ENCODE results near the gene AMPD3.
A peak's percentile ranks its signal among the peaks of the same experiment; 100 is the strongest.
"Not testable (repeated sequence)": the region's sequence is repeated elsewhere in the genome, so short reads cannot be mapped to it uniquely, and the experiment has no call there.

Gene AMPD3

GRCh38 chr11:10454878-10455631, at the start of gene AMPD3:
TSS of gene AMPD3 (plus strand) at chr11:10455264. CDS start at chr11:10461520, 6,256 bp downstream.
- DNase-seq: no peak

GRCh38 chr11:10405865-10406592, 49.0 kb upstream of the AMPD3 start:
- peak; percentile 60 for DNase-seq

GRCh38 chr11:10407055-10407454, 48.0 kb upstream of the AMPD3 start:
- no peak for DNase-seq

- DNase-seq: no peak
Measured at GRCh38 chr11:10407749-10408685, 47.0 kb upstream of the AMPD3 start.

GRCh38 chr11:10409207-10409661, 45.8 kb upstream of the AMPD3 start:
- DNase-seq: no peak

GRCh38 chr11:10410106-10410843, 44.8 kb upstream of the AMPD3 start:
- DNase-seq: no peak

- DNase-seq: no peak
Measured at GRCh38 chr11:10410844-10411200, 44.2 kb upstream of the AMPD3 start.

- no peak for DNase-seq
Measured at GRCh38 chr11:10412266-10412665, 42.8 kb upstream of the AMPD3 start.

- no peak for DNase-seq
Measured at GRCh38 chr11:10413268-10413667, 41.8 kb upstream of the AMPD3 start.

GRCh38 chr11:10414181-10414580, 40.9 kb upstream of the AMPD3 start:
- DNase-seq: no peak

- no peak for DNase-seq
Measured at GRCh38 chr11:10414659-10415058, 40.4 kb upstream of the AMPD3 start.

- DNase-seq: no peak
Measured at GRCh38 chr11:10415817-10416392, 39.2 kb upstream of the AMPD3 start.

GRCh38 chr11:10418259-10418949, 36.7 kb upstream of the AMPD3 start:
- no peak for DNase-seq

- no peak for DNase-seq
Measured at GRCh38 chr11:10418950-10419310, 36.1 kb upstream of the AMPD3 start.

GRCh38 chr11:10426475-10426874, 28.6 kb upstream of the AMPD3 start:
- no peak for DNase-seq

- DNase-seq: no peak
Measured at GRCh38 chr11:10428453-10428852, 26.6 kb upstream of the AMPD3 start.

GRCh38 chr11:10429526-10429925, 25.5 kb upstream of the AMPD3 start:
- DNase-seq: peak; percentile 6

- DNase-seq: no peak
Measured at GRCh38 chr11:10432493-10432892, 22.6 kb upstream of the AMPD3 start.

- DNase-seq: no peak
Measured at GRCh38 chr11:10432971-10433370, 22.1 kb upstream of the AMPD3 start.

GRCh38 chr11:10436224-10436623, 18.8 kb upstream of the AMPD3 start:
- no peak for DNase-seq

GRCh38 chr11:10436683-10437082, 18.4 kb upstream of the AMPD3 start:
- DNase-seq: not testable (repeated sequence)

- DNase-seq: no peak
Measured at GRCh38 chr11:10438458-10438857, 16.6 kb upstream of the AMPD3 start.

Measured in NCI-H1436 (cell line).